WTC11 (cell line): ENCODE measurements around the gene FAM89B.

ENCODE experiments used
- CREB1 ChIP-seq: sonication (generic); formaldehyde crosslinking; IDR thresholded peaks from 2 replicates; pipeline ENCODE4 v1.8.0; 2023; ENCODE audit warnings: mild to moderate bottlenecking, missing genetic modification reagents
- CTCF ChIP-seq: fragments of 200-600 bp; IDR thresholded peaks from 2 replicates; pipeline ENCODE4 v1.8.0; 2022; ENCODE audit warnings: antibody characterized with exemption
- FOXJ3 ChIP-seq: sonication (generic); formaldehyde crosslinking; IDR thresholded peaks from 2 replicates; pipeline ENCODE4 v1.9.0; 2021; ENCODE audit warnings: missing genetic modification reagents, mild to moderate bottlenecking, borderline replicate concordance
- JUN ChIP-seq: sonication (generic); formaldehyde crosslinking; IDR thresholded peaks from 2 replicates; pipeline ENCODE4 v1.8.0; 2023; ENCODE audit warnings: mild to moderate bottlenecking, missing genetic modification reagents
- NFE2L1 ChIP-seq: sonication (generic); formaldehyde crosslinking; IDR thresholded peaks from 2 replicates; pipeline ENCODE4 v1.8.1; 2023; ENCODE audit warnings: missing genetic modification reagents
- PRRX2 ChIP-seq: fragments of 250-450 bp; sonication (Bioruptor Pico); IDR thresholded peaks from 2 replicates; pipeline ENCODE4 v1.8.0; 2021; ENCODE audit warnings: mild to moderate bottlenecking
- SP1 ChIP-seq: sonication (generic); formaldehyde crosslinking; conservative IDR thresholded peaks from 2 replicates; pipeline ENCODE4 v1.8.1; 2022; ENCODE audit warnings: missing genetic modification reagents
- TEAD4 ChIP-seq: sonication (generic); formaldehyde crosslinking; IDR thresholded peaks from 2 replicates; pipeline ENCODE4 v1.8.0; 2022; ENCODE audit warnings: mild to moderate bottlenecking, missing genetic modification reagents
- USF1 ChIP-seq: sonication (generic); formaldehyde crosslinking; IDR thresholded peaks from 2 replicates; pipeline ENCODE4 v1.8.0; 2022; ENCODE audit warnings: mild to moderate bottlenecking, missing genetic modification reagents
- USF2 ChIP-seq: sonication (generic); formaldehyde crosslinking; IDR thresholded peaks from 2 replicates; pipeline ENCODE4 v1.8.1; 2023; ENCODE audit warnings: mild to moderate bottlenecking, missing genetic modification reagents, moderate library complexity
- ZNF532 ChIP-seq: fragments of 250-450 bp; sonication (Bioruptor Pico); IDR thresholded peaks from 2 replicates; pipeline ENCODE4 v1.9.0; 2021; ENCODE audit warnings: mild to moderate bottlenecking, borderline replicate concordance
- ZSCAN18 ChIP-seq: fragments of 250-450 bp; sonication (Bioruptor Pico); IDR thresholded peaks from 2 replicates; pipeline ENCODE4 v2.1.2; 2022; ENCODE audit warnings: mild to moderate bottlenecking, moderate library complexity
- TF ChIP-seq, protein P1 (sequence below): sonication (generic); formaldehyde crosslinking; IDR thresholded peaks from 2 replicates; pipeline ENCODE4 v1.8.1; 2022; ENCODE audit warnings: missing genetic modification reagents, borderline replicate concordance
- TF ChIP-seq, protein P2 (sequence below): sonication (generic); formaldehyde crosslinking; IDR thresholded peaks from 2 replicates; pipeline ENCODE4 v1.8.0; 2022; ENCODE audit warnings: mild to moderate bottlenecking, missing genetic modification reagents

DNA sequence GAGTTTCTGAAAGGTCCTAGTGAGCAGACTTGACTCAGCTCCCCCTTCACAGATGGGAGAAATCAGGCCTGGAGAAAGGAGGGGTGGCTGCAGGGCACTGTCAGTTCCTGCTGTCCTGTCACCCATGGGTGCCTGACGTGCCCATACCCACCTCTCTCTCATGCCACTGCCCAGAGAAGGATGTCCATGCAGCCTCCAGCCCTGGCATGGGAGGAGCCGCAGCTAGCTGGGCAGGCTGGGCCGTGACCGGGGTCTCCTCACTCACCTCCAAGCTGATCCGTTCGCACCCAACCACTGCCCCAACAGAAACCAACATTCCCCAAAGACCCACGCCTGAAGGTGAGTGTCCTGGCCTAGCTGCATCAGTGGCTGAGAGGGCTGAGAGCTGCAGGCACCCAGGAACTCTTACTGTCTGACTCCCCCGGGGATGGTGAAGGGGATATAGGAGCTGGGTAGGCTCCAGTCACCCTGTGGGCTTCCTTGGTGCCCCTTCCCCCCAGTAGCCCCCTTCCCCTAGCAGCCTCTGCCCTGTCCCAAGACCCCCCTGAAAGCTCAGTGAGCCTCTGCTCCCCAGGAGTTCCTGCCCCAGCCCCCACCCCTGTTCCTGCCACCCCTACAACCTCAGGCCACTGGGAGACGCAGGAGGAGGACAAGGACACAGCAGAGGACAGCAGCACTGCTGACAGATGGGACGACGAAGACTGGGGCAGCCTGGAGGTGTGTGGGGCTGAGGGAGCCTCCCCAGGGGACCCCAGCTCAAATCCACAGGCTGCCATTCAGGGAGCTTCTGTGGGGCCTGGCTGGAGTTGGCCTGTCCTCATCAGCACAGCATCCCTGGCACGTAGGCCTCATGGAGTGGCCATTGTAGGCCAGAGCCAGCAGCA, 35.7 kb upstream of the FAM89B start:
- TF ChIP-seq CREB1 (CRISPR knock-in tag): no peak
- TF ChIP-seq FOXJ3: no peak
- TF ChIP-seq USF1: no peak
- TF ChIP-seq NFE2L1 (CRISPR knock-in tag): no peak
- TF ChIP-seq CTCF: no peak
- no peak for TF ChIP-seq SP1 (CRISPR knock-in tag)
- TF ChIP-seq, protein P1, sequence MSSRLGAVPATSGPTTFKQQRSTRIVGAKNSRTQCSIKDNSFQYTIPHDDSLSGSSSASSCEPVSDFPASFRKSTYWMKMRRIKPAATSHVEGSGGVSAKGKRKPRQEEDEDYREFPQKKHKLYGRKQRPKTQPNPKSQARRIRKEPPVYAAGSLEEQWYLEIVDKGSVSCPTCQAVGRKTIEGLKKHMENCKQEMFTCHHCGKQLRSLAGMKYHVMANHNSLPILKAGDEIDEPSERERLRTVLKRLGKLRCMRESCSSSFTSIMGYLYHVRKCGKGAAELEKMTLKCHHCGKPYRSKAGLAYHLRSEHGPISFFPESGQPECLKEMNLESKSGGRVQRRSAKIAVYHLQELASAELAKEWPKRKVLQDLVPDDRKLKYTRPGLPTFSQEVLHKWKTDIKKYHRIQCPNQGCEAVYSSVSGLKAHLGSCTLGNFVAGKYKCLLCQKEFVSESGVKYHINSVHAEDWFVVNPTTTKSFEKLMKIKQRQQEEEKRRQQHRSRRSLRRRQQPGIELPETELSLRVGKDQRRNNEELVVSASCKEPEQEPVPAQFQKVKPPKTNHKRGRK: no peak
- no peak for TF ChIP-seq USF2
- TF ChIP-seq, protein P2, sequence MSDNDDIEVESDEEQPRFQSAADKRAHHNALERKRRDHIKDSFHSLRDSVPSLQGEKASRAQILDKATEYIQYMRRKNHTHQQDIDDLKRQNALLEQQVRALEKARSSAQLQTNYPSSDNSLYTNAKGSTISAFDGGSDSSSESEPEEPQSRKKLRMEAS: no peak
- no peak for TF ChIP-seq JUN (CRISPR knock-in tag)
- no peak for TF ChIP-seq TEAD4 (CRISPR knock-in tag)
- TF ChIP-seq ZNF532 (CRISPR knock-in tag): no peak
- no peak for TF ChIP-seq PRRX2 (CRISPR knock-in tag)
- no peak for TF ChIP-seq ZSCAN18 (CRISPR knock-in tag)
